ENCODE results near the gene CPNE5.

Gene CPNE5

GRCh38 chr6:36793296-36793912 is 45.8 kb downstream of the CPNE5 start:
- TF ChIP-seq, protein P1, sequence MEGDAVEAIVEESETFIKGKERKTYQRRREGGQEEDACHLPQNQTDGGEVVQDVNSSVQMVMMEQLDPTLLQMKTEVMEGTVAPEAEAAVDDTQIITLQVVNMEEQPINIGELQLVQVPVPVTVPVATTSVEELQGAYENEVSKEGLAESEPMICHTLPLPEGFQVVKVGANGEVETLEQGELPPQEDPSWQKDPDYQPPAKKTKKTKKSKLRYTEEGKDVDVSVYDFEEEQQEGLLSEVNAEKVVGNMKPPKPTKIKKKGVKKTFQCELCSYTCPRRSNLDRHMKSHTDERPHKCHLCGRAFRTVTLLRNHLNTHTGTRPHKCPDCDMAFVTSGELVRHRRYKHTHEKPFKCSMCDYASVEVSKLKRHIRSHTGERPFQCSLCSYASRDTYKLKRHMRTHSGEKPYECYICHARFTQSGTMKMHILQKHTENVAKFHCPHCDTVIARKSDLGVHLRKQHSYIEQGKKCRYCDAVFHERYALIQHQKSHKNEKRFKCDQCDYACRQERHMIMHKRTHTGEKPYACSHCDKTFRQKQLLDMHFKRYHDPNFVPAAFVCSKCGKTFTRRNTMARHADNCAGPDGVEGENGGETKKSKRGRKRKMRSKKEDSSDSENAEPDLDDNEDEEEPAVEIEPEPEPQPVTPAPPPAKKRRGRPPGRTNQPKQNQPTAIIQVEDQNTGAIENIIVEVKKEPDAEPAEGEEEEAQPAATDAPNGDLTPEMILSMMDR (conservative IDR thresholded peaks at IDR 0.05; ENCODE audit: low read depth, low read length): no peak
- H3K4me3 ChIP-seq (ENCODE audit: low read length): no peak overlapping the region
- no peak for DNase-seq (ENCODE audit: low read depth)

GRCh38 chr6:36791521-36792135 is 47.6 kb downstream of the CPNE5 start:
- no peak overlapping the region for H3K4me3 ChIP-seq (ENCODE audit: low read length)
- TF ChIP-seq, protein P1 (conservative IDR thresholded peaks at IDR 0.05; ENCODE audit: low read depth, low read length): no peak
- DNase-seq (ENCODE audit: low read depth): no peak

DNA sequence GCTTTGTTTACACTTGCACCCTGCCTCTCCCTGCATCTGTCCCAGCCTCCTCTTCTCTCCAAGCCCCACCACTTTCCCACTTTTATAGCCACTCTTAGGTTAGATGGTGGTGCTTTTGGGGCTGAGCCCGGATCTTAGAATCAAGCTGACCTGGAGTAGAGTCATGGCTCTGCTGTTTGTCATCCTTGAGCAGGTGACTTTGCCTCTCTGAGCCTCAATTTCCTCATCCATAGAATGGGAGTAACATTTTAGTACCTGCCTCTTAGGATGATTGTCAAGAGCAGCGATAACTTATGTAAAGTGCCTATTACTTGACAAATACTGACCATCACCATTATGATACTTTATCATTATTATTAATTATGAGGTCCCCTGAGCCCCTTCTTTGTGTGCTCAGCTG is 48.2 kb downstream of the CPNE5 start:
- TF ChIP-seq, protein P1 (conservative IDR thresholded peaks at IDR 0.05; ENCODE audit: low read depth, low read length): no peak
- no peak overlapping the region for H3K4me3 ChIP-seq (ENCODE audit: low read length)
- no peak for DNase-seq (ENCODE audit: low read depth)

DNA sequence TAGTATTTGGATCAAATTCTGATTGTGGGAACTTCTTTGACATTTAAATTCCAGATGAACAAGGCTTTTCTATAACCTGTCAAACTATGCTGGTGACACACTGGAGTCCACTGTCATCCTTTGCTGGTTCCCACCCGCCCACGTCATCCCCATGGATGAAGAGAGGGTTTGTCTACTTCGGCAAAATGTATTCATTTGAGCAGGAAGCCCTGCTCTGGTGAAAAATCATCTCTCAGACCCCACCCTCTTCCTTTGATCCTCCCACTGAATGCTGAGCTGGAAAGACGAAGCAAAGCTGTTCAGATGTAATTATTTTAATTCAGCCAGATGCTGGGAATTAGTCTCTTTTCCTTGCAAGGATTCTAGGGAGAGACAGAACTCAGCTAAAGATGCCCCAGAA is 50.5 kb downstream of the CPNE5 start:
- no peak overlapping the region for H3K4me3 ChIP-seq (ENCODE audit: low read length)
- no peak for DNase-seq (ENCODE audit: low read depth)
- TF ChIP-seq, protein P1 (conservative IDR thresholded peaks at IDR 0.05; ENCODE audit: low read depth, low read length): no peak

DNA sequence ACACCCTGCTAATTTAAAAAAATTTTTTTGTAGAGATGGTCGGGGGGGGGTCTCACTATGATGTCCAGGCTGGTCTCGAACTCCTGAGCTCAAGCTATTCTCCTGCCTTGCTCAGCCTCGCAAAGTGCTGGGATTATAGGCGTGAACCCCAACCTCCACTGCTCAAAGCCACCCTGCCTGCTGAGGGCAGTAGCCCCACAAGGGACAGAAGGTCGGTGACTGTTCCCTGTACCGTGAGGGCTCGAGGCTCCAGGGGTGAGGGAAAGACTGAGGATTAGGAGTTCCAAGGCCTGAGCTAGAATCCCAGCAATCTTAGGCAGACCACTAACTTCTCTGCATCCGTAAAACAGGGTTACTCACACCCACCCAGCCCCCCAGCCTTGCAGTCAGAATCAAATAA is 51.1 kb downstream of the CPNE5 start:
- TF ChIP-seq, protein P1 (conservative IDR thresholded peaks at IDR 0.05; ENCODE audit: low read depth, low read length): no peak
- DNase-seq (ENCODE audit: low read depth): no peak
- no peak overlapping the region for H3K4me3 ChIP-seq (ENCODE audit: low read length)

DNA sequence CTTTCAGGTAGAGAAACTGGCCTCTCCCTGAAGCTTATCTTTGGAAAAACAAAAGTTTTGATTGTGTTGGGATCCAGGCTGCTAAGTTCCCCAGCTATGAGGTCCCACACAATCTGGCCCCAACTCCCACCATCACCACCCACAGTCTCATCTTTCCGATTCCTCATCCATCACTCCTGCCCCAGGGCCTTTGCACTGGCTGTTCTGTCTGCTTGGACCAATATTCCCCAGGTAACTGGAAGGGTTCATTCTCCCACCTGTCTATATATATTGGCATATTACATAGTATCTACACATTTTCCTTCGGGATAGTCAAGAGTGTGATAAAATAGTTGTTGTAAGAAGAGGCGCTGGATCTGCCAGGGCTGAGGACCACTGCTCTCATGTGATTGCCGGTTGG is 52.0 kb downstream of the CPNE5 start:
- TF ChIP-seq, protein P1 (conservative IDR thresholded peaks at IDR 0.05; ENCODE audit: low read depth, low read length): no peak
- H3K4me3 ChIP-seq (ENCODE audit: low read length): no peak overlapping the region
- no peak for DNase-seq (ENCODE audit: low read depth)

- no peak for DNase-seq (ENCODE audit: low read depth)
- TF ChIP-seq, protein P1 (conservative IDR thresholded peaks at IDR 0.05; ENCODE audit: low read depth, low read length): no peak
- no peak overlapping the region for H3K4me3 ChIP-seq (ENCODE audit: low read length)
Observed at GRCh38 chr6:36786055-36786675, 53.1 kb downstream of the CPNE5 start.
